Keratinocyte (primary cell): ENCODE measurements around the gene SEZ6. TPM values are rescaled to one million over a fixed set of nuclear protein-coding genes. Genes with fewer than 3 reads are reported as not detected.
"Not testable (repeated sequence)": the region's sequence is repeated elsewhere in the genome, so short reads cannot be mapped to it uniquely, and the experiment has no call there.

Source experiments
- DNase-seq: peaks from one replicate; pipeline ENCODE4 v3.0.0-alpha.2; 2011; ENCODE audit warnings: low read depth, missing footprints, low spot score
- FAIRE-seq: peaks from 2 replicates; lab custom pipeline; 2011; peaks lifted over from hg19 to GRCh38; lab: Jason Lieb, UNC
- H2AFZ ChIP-seq: 2 replicates; pipeline ENCODE4 v1.6.0; 2012; ENCODE audit warnings: low read length, control low read depth, inconsistent platforms; ENCODE audit not compliant: control insufficient read depth
- H3K27ac ChIP-seq: 2 replicates; pipeline ENCODE4 v1.5.1; 2011; ENCODE audit warnings: low read length; ENCODE audit not compliant: control insufficient read depth, insufficient read depth
- H3K27me3 ChIP-seq: 3 replicates; pipeline ENCODE4 v1.6.0; 2011; ENCODE audit warnings: low read length; ENCODE audit not compliant: control insufficient read depth, insufficient read depth; ENCODE audit errors: extremely low read depth
- H3K36me3 ChIP-seq, 2 experiments: 2 replicates in 1 of 2; 3 replicates in 1 of 2; pipeline ENCODE4 v1.5.1; 2011; ENCODE audit warnings: low read length in 2 of 2, mild to moderate bottlenecking in 1 of 2; ENCODE audit not compliant: control insufficient read depth in 2 of 2, insufficient read depth in 2 of 2; ENCODE audit errors: extremely low read depth in 1 of 2
- H3K4me1 ChIP-seq: 3 replicates; pipeline ENCODE4 v1.5.1; 2011; ENCODE audit warnings: low read length; ENCODE audit not compliant: control insufficient read depth, insufficient read depth; ENCODE audit errors: extremely low read depth
- H3K4me2 ChIP-seq: 3 replicates; pipeline ENCODE4 v1.6.0; 2011; ENCODE audit warnings: low read depth, low read length; ENCODE audit not compliant: control insufficient read depth, insufficient read depth; ENCODE audit errors: extremely low read depth
- H3K4me3 ChIP-seq, 3 experiments: fragments of 200-600 bp in 1 of 3; sonication (generic) in 1 of 3; 2 replicates in 2 of 3; 3 replicates in 1 of 3; pipeline ENCODE4 v1.5.1; 2011 to 2016; ENCODE audit warnings: low read length in 3 of 3, mild to moderate bottlenecking in 3 of 3, control low read depth in 2 of 3, inconsistent platforms in 1 of 3, low read depth in 1 of 3, mixed read lengths in 1 of 3, mixed run types in 1 of 3, moderate library complexity in 1 of 3; ENCODE audit not compliant: control insufficient read depth in 2 of 3, insufficient read depth in 2 of 3; ENCODE audit errors: extremely low read depth in 1 of 3
- H3K79me2 ChIP-seq: 2 replicates; pipeline ENCODE4 v1.6.0; 2012; ENCODE audit warnings: low read length; ENCODE audit not compliant: control insufficient read depth, insufficient read depth
- H3K9ac ChIP-seq: 3 replicates; pipeline ENCODE4 v1.6.0; 2011; ENCODE audit warnings: low read length; ENCODE audit not compliant: control insufficient read depth, insufficient read depth; ENCODE audit errors: extremely low read depth
- H3K9me1 ChIP-seq: 3 replicates; pipeline ENCODE4 v1.6.0; 2011; ENCODE audit warnings: low read length; ENCODE audit not compliant: control insufficient read depth, insufficient read depth; ENCODE audit errors: extremely low read depth
- H3K9me3 ChIP-seq: 2 replicates; pipeline ENCODE4 v1.5.1; 2012; ENCODE audit warnings: low read depth, low read length; ENCODE audit not compliant: control insufficient read depth
- H4K20me1 ChIP-seq: 3 replicates; pipeline ENCODE4 v1.6.0; 2011; ENCODE audit warnings: low read length; ENCODE audit not compliant: control insufficient read depth, insufficient read depth; ENCODE audit errors: extremely low read depth
- EZH2 ChIP-seq: IDR thresholded peaks from one replicate; pipeline ENCODE4 v1.6.1; 2012; ENCODE audit warnings: inconsistent platforms, mild to moderate bottlenecking, low read length, moderate library complexity
- dilution Hi-C: fragments of 300-500 bp; cut with MboI; formaldehyde crosslinking; loops from one replicate; pipeline ENCODE4 v1.7.0; 2020; ENCODE audit warnings: low sequenced_read_pairs; ENCODE audit not compliant: extremely low pct_ligation_motif_present
- polyA plus RNA-seq, 5 experiments: library from polyadenylated mRNA; depleted of rRNA in 3 of 5; stranded (reverse) in 3 of 5; stranded (forward) in 1 of 5; unstranded in 1 of 5; fragments of >200 nt; gene quantifications; 1 replicate in 1 of 5; 2 replicates in 3 of 5; 3 replicates in 1 of 5; pipeline versions ENCODE4 v1.2.1 to v1.2.3, GENCODE V29; 2011 to 2012; ENCODE audit warnings: missing spikeins in 2 of 5, low read depth in 1 of 5, low replicate concordance in 1 of 5
- TF ChIP-seq, protein P1 (sequence below), 3 experiments: IDR thresholded peaks in 1 of 3; conservative IDR thresholded peaks in 1 of 3; optimal IDR thresholded peaks in 1 of 3; 2 replicates in 2 of 3; 3 replicates in 1 of 3; pipeline versions ENCODE3 to v1.5.1; 2011; ENCODE audit warnings: low read length in 3 of 3, mild to moderate bottlenecking in 3 of 3, moderate library complexity in 2 of 3, control low read depth in 1 of 3, inconsistent platforms in 1 of 3; ENCODE audit not compliant: insufficient read depth in 2 of 3; ENCODE audit errors: extremely low read depth in 1 of 3

SEZ6 gene
- polyA plus RNA-seq, 1 donor (not counting 4 experiments of a cell fraction or from before 2014, with no cell fraction given) = not detected

DNA sequence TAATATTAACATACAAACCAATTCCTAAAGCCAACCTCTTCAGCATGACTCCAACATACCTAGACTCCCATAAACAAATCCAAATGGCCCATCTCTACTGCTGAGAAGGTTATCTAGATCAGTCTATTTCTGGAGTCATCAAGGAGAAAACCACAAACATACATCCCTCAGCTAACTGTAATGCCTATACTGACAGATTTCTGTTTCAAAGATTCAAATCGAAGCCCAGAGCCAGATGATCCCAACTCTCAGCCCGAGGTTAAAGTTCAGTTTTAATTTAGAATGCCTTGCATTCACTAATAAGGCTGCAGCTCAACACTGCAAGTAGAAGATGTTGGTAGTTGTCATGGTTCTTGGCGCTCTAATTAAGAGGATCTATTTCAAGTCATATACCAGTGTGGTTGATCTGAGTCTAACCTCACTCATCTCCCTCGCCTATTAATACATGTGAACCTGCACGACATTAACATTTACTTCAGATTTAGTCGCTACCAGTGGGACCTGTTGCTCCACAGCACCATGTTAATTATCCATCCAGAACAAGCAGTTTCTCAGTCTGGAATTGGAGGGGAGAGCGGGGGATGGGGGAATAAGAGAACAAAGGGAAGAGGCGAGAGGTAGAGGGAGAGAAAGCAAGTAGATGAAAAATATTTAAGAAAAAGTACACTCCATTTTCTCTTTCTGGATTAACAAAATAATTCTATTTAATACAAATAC is 69.9 kb downstream of the SEZ6 start:
- peaks cover 4% of the 10 kb centered on the region for H4K20me1 ChIP-seq
- TF ChIP-seq, protein P1, sequence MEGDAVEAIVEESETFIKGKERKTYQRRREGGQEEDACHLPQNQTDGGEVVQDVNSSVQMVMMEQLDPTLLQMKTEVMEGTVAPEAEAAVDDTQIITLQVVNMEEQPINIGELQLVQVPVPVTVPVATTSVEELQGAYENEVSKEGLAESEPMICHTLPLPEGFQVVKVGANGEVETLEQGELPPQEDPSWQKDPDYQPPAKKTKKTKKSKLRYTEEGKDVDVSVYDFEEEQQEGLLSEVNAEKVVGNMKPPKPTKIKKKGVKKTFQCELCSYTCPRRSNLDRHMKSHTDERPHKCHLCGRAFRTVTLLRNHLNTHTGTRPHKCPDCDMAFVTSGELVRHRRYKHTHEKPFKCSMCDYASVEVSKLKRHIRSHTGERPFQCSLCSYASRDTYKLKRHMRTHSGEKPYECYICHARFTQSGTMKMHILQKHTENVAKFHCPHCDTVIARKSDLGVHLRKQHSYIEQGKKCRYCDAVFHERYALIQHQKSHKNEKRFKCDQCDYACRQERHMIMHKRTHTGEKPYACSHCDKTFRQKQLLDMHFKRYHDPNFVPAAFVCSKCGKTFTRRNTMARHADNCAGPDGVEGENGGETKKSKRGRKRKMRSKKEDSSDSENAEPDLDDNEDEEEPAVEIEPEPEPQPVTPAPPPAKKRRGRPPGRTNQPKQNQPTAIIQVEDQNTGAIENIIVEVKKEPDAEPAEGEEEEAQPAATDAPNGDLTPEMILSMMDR (optimal IDR thresholded peaks at IDR 0.05 in 1 of 3, IDR thresholded peaks at IDR 0.05 in 1 of 3, conservative IDR thresholded peaks at IDR 0.05 in 1 of 3; ENCODE audit: extremely low read depth in 1 of 3, insufficient read depth in 2 of 3, low read length in 3 of 3) = no peak
- no peak for TF ChIP-seq EZH2
- no peak overlapping the region for H3K4me2 ChIP-seq
- H3K9me3 ChIP-seq = no peaks in the 10 kb centered on the region
- H3K27me3 ChIP-seq = no peaks in the 10 kb centered on the region
- H3K9ac ChIP-seq = no peak overlapping the region
- DNase-seq = no peak
- H3K4me3 ChIP-seq = no peak overlapping the region
- no peak overlapping the region for H3K27ac ChIP-seq
- peaks cover 5% of the 10 kb centered on the region in 2 experiments for H3K36me3 ChIP-seq
- no peaks in the 10 kb centered on the region for H3K4me1 ChIP-seq
- no peak for FAIRE-seq
- H3K9me1 ChIP-seq = no peaks in the 10 kb centered on the region
- H2AFZ ChIP-seq = no peak overlapping the region
- dilution Hi-C loops = no loop called here
- peaks cover 87% of the 10 kb centered on the region for H3K79me2 ChIP-seq

- FAIRE-seq, H3K9me1 ChIP-seq, H3K36me3 ChIP-seq, H3K9ac ChIP-seq, H4K20me1 ChIP-seq, H3K27me3 ChIP-seq, dilution Hi-C loops, H3K4me3 ChIP-seq, H3K4me1 ChIP-seq, DNase-seq, H3K9me3 ChIP-seq, H3K27ac ChIP-seq, H3K4me2 ChIP-seq, H2AFZ ChIP-seq: not testable (repeated sequence)
- H3K79me2 ChIP-seq = peaks cover 87% of the 10 kb centered on the region
Observed at GRCh38 chr17:28934508-28934907, 71.3 kb downstream of the SEZ6 start.

- peaks cover 13% of the 10 kb centered on the region for H3K4me1 ChIP-seq
- H3K27ac ChIP-seq = no peak overlapping the region
- FAIRE-seq = no peak
- no peaks in the 10 kb centered on the region for H3K27me3 ChIP-seq
- no peak overlapping the region for H3K4me2 ChIP-seq
- no peak overlapping the region for H2AFZ ChIP-seq
- no peak for TF ChIP-seq EZH2
- TF ChIP-seq, protein P1 (optimal IDR thresholded peaks at IDR 0.05 in 1 of 3, IDR thresholded peaks at IDR 0.05 in 1 of 3, conservative IDR thresholded peaks at IDR 0.05 in 1 of 3; ENCODE audit: extremely low read depth in 1 of 3, insufficient read depth in 2 of 3, low read length in 3 of 3) = no peak
- DNase-seq = no peak
- no peak overlapping the region for H3K4me3 ChIP-seq
- dilution Hi-C loops = no loop called here
- peaks cover 79% of the 10 kb centered on the region for H3K79me2 ChIP-seq
- peaks cover 1 to 21% of the 10 kb centered on the region in 2 experiments for H3K36me3 ChIP-seq
- peaks cover 4% of the 10 kb centered on the region for H4K20me1 ChIP-seq
- H3K9me1 ChIP-seq = no peaks in the 10 kb centered on the region
- H3K9ac ChIP-seq = no peak overlapping the region
- peaks cover 5% of the 10 kb centered on the region for H3K9me3 ChIP-seq
Observed at GRCh38 chr17:28929787-28930186, 76.0 kb downstream of the SEZ6 start.
